Smooth muscle cell (in vitro differentiated cells): ENCODE results near the gene OR1C1. TPM values are rescaled to one million over a fixed set of nuclear protein-coding genes. Genes with fewer than 3 reads are reported as not detected.

ENCODE experiments used
- DNase-seq: peaks from one replicate; lab custom pipeline; 2025; ENCODE audit not compliant: unreplicated experiment; lab: John Stamatoyannopoulos, UW
- H2AFZ ChIP-seq: fragments of 200-600 bp; sonication (generic); 2 replicates; pipeline ENCODE4 v1.6.0; 2016; ENCODE audit warnings: antibody characterized with exemption, low read depth, mild to moderate bottlenecking
- H3F3A ChIP-seq: fragments of 200-600 bp; sonication (generic); 2 replicates; pipeline ENCODE4 v1.6.0; 2017; ENCODE audit warnings: antibody characterized with exemption, low read depth
- H3K27ac ChIP-seq: fragments of 200-600 bp; sonication (generic); 2 replicates; pipeline ENCODE4 v1.5.1; 2016; ENCODE audit warnings: low read depth, mild to moderate bottlenecking
- H3K27me3 ChIP-seq: fragments of 200-600 bp; sonication (generic); 2 replicates; pipeline ENCODE4 v1.6.1; 2016; ENCODE audit warnings: low read depth, mild to moderate bottlenecking
- H3K36me3 ChIP-seq: fragments of 200-600 bp; sonication (generic); 2 replicates; pipeline ENCODE4 v1.5.1; 2016; ENCODE audit warnings: low read depth
- H3K4me1 ChIP-seq: fragments of 200-600 bp; sonication (generic); 2 replicates; pipeline ENCODE4 v1.5.1; 2016; ENCODE audit warnings: low read depth
- H3K4me2 ChIP-seq: fragments of 200-600 bp; sonication (generic); 2 replicates; pipeline ENCODE4 v1.6.0; 2016; ENCODE audit warnings: mild to moderate bottlenecking
- H3K4me3 ChIP-seq: fragments of 200-600 bp; sonication (generic); 2 replicates; pipeline ENCODE4 v1.5.1; 2016; ENCODE audit warnings: mild to moderate bottlenecking
- H3K79me2 ChIP-seq: fragments of 200-600 bp; sonication (generic); 2 replicates; pipeline ENCODE4 v1.6.0; 2016; ENCODE audit warnings: low read depth, mild to moderate bottlenecking
- H3K9ac ChIP-seq: fragments of 200-600 bp; sonication (generic); 2 replicates; pipeline ENCODE4 v1.6.0; 2016; ENCODE audit warnings: low read depth
- H3K9me3 ChIP-seq: fragments of 200-600 bp; sonication (generic); replicated peaks from 2 replicates; pipeline ENCODE4 v1.5.1; 2016; ENCODE audit warnings: low read depth
- H4K20me1 ChIP-seq: fragments of 200-600 bp; sonication (generic); 2 replicates; pipeline ENCODE4 v1.6.0; 2016; ENCODE audit warnings: low read depth
- CTCF ChIP-seq: fragments of 200-600 bp; sonication (generic); IDR thresholded peaks from 2 replicates; pipeline ENCODE4 v1.5.1; 2017; ENCODE audit warnings: borderline replicate concordance, mild to moderate bottlenecking, antibody characterized with exemption; ENCODE audit not compliant: insufficient read depth, poor library complexity, severe bottlenecking
- whole genome bisulfite sequencing: methylation state at CpG from one replicate; pipeline ENCODE4 v1.1.7; 2016; ENCODE audit warnings: low lambda C conversion rate; 5-methylcytosine and 5-hydroxymethylcytosine counted together
- polyA plus RNA-seq: library from polyadenylated mRNA; unstranded; fragments of >200 nt; fragmentation: Nextera tagmentation; extraction: Ambion mirVana; gene quantifications from 2 replicates; pipeline ENCODE4 v1.2.1, GENCODE V29; 2016
- total RNA-seq: library from RNA; depleted of rRNA; stranded (reverse); fragments of >200 nt; gene quantifications from 2 replicates; pipeline ENCODE4 v1.2.3, GENCODE V29; 2014

Gene OR1C1
- total and polyA plus RNA-seq, 2 experiments from 2014 or later = not detected

- Histone ChIP-seq H3K79me2 (no peaks in the 10 kb centered on the region), H3K4me1 (no peaks in the 10 kb centered on the region), H2AFZ (no peak overlapping the region), H3F3A (no peaks in the 10 kb centered on the region), H3K27ac (no peak overlapping the region), H3K9ac (no peak overlapping the region), H3K36me3 (no peaks in the 10 kb centered on the region), H3K27me3 (no peaks in the 10 kb centered on the region), H3K4me2 (no peak overlapping the region), H4K20me1 (no peaks in the 10 kb centered on the region), H3K9me3 (peaks cover 9% of the 10 kb centered on the region), H3K4me3 (no peak overlapping the region)
- TF ChIP-seq CTCF = no peak
- WGBS = 68% methylated on average over 5 of the region's 5 CpGs
- no peak for DNase-seq
Observed at GRCh38 chr1:247741756-247742155, 18.6 kb downstream of the OR1C1 start.

- Histone ChIP-seq H3K36me3 (no peaks in the 10 kb centered on the region), H3K27me3 (no peaks in the 10 kb centered on the region), H3F3A (no peaks in the 10 kb centered on the region), H3K79me2 (no peaks in the 10 kb centered on the region), H4K20me1 (no peaks in the 10 kb centered on the region), H3K4me3 (no peak overlapping the region), H2AFZ (no peak overlapping the region), H3K9ac (no peak overlapping the region), H3K4me2 (no peak overlapping the region), H3K27ac (no peak overlapping the region), H3K4me1 (no peaks in the 10 kb centered on the region), H3K9me3 (peaks cover under 1% of the 10 kb centered on the region)
- no peak for TF ChIP-seq CTCF
- no peak for DNase-seq
- 67% methylated on average over 2 of the region's 2 CpGs for WGBS
Observed at GRCh38 chr1:247740721-247741120, 19.6 kb downstream of the OR1C1 start.

GRCh38 chr1:247738315-247738714 lies 22.0 kb downstream of the OR1C1 start, which contains the start of gene OR14K1:
TSS of gene OR14K1 (plus strand) at chr1:247738615. CDS start at chr1:247738615, 0 bp downstream.
- Histone ChIP-seq H3K9ac (no peak within 1 kb of the TSS), H3K4me1 (no peaks in the 10 kb centered on the region), H3K4me3 (no peak within 1 kb of the TSS), H3K9me3 (peaks cover 14% of the 10 kb centered on the region), H3F3A (no peaks in the 10 kb centered on the region), H3K27me3 (no peaks in the 10 kb centered on the region), H3K36me3 (no peaks in the 10 kb centered on the region), H3K4me2 (no peak within 1 kb of the TSS), H3K79me2 (no peaks in the 10 kb centered on the region), H4K20me1 (no peaks in the 10 kb centered on the region), H2AFZ (no peak within 1 kb of the TSS), H3K27ac (no peak within 1 kb of the TSS)
- TF ChIP-seq CTCF = no peak
- DNase-seq = no peak
- WGBS = 79% methylated on average over 1 of the region's 1 CpG

- 80% methylated on average over 4 of the region's 4 CpGs for WGBS
- Histone ChIP-seq H3K27ac (no peak overlapping the region), H3F3A (no peaks in the 10 kb centered on the region), H3K27me3 (no peaks in the 10 kb centered on the region), H3K4me3 (no peak overlapping the region), H3K36me3 (no peaks in the 10 kb centered on the region), H3K4me1 (no peaks in the 10 kb centered on the region), H3K4me2 (no peak overlapping the region), H2AFZ (no peak overlapping the region), H3K9me3 (peaks cover 7% of the 10 kb centered on the region), H3K79me2 (no peaks in the 10 kb centered on the region), H3K9ac (no peak overlapping the region), H4K20me1 (no peaks in the 10 kb centered on the region)
- no peak for TF ChIP-seq CTCF
- no peak for DNase-seq
Observed at GRCh38 chr1:247721222-247721621, 39.1 kb downstream of the OR1C1 start.
